ENCODE measurements around the gene VPS8. TPM values are rescaled to one million over a fixed set of nuclear protein-coding genes. Genes with fewer than 3 reads are reported as not detected.

Gene VPS8
- total RNA-seq, 2 donors from 2014 or later: 49.7 to 70.0 TPM

GRCh38 chr3:184802150-184802549 is 9.8 kb upstream of the VPS8 start:
- no peak overlapping the region for H3K4me3 Mint-ChIP-seq
- no peak for TF ChIP-seq CTCF (conservative IDR thresholded peaks at IDR 0.05)
- peaks cover 6% of the 10 kb centered on the region for H3K9me3 Mint-ChIP-seq
- Histone ChIP-seq H3K36me3 (ENCODE audit: control insufficient read depth, insufficient read depth, low read length) (no peaks in the 10 kb centered on the region), H3K27me3 (ENCODE audit: control insufficient read depth, insufficient read depth, low read length, poor library complexity, severe bottlenecking) (peaks cover 4% of the 10 kb centered on the region), H3K27ac (ENCODE audit: low read depth, low read length) (no peak overlapping the region), H3K9ac (ENCODE audit: extremely low read depth, low read length, poor library complexity, severe bottlenecking) (no peak overlapping the region), H3K4me1 (ENCODE audit: control insufficient read depth, insufficient read depth, low read length) (peaks cover 11% of the 10 kb centered on the region), H3K4me3 (ENCODE audit: low read length) (no peak overlapping the region), H3K9me3 (ENCODE audit: control insufficient read depth, low read length) (peaks cover 5% of the 10 kb centered on the region)
- DNase-seq: no peak
- 99% methylated on average over 4 of the region's 4 CpGs; no CpG with 5 or more reads in 1 of the 2 experiments for WGBS, 2 experiments (ENCODE audit: insufficient coverage in 1 of 2, insufficient read length in 1 of 2)
- no peaks in the 10 kb centered on the region for H3K36me3 Mint-ChIP-seq (ENCODE audit: low read depth)
- H3K27me3 Mint-ChIP-seq (ENCODE audit: insufficient read depth): peaks cover 8% of the 10 kb centered on the region
- peaks cover 15% of the 10 kb centered on the region for H3K4me1 Mint-ChIP-seq
- no peak overlapping the region for H3K27ac Mint-ChIP-seq

GRCh38 chr3:184804801-184805200 is 7.2 kb upstream of the VPS8 start:
- no peak overlapping the region for H3K27ac ChIP-seq (ENCODE audit: low read depth, low read length)
- Mint-ChIP-seq H3K4me1 (peaks cover 22% of the 10 kb centered on the region), H3K27me3 (ENCODE audit: insufficient read depth) (peaks cover 8% of the 10 kb centered on the region), H3K9me3 (no peaks in the 10 kb centered on the region), H3K36me3 (ENCODE audit: low read depth) (no peaks in the 10 kb centered on the region), H3K27ac (no peak overlapping the region), H3K4me3 (no peak overlapping the region)
- H3K9me3 ChIP-seq (ENCODE audit: control insufficient read depth, low read length): no peaks in the 10 kb centered on the region
- TF ChIP-seq CTCF (conservative IDR thresholded peaks at IDR 0.05): no peak
- peaks cover 16% of the 10 kb centered on the region for H3K4me1 ChIP-seq (ENCODE audit: control insufficient read depth, insufficient read depth, low read length)
- peaks cover 4% of the 10 kb centered on the region for H3K27me3 ChIP-seq (ENCODE audit: control insufficient read depth, insufficient read depth, low read length, poor library complexity, severe bottlenecking)
- no peak overlapping the region for H3K4me3 ChIP-seq (ENCODE audit: low read length)
- no peaks in the 10 kb centered on the region for H3K36me3 ChIP-seq (ENCODE audit: control insufficient read depth, insufficient read depth, low read length)
- no peak overlapping the region for H3K9ac ChIP-seq (ENCODE audit: extremely low read depth, low read length, poor library complexity, severe bottlenecking)
- DNase-seq: no peak
- WGBS, 2 experiments (ENCODE audit: insufficient coverage in 1 of 2, insufficient read length in 1 of 2): 91% methylated on average over 1 of the region's 1 CpG; no CpG with 5 or more reads in 1 of the 2 experiments

- H3K4me1 ChIP-seq (ENCODE audit: control insufficient read depth, insufficient read depth, low read length): peaks cover 11% of the 10 kb centered on the region
- no peak overlapping the region for H3K27ac ChIP-seq (ENCODE audit: low read depth, low read length)
- H3K9me3 ChIP-seq (ENCODE audit: control insufficient read depth, low read length): no peaks in the 10 kb centered on the region
- no peak overlapping the region for H3K27ac Mint-ChIP-seq
- H3K9me3 Mint-ChIP-seq: no peaks in the 10 kb centered on the region
- no peak overlapping the region for H3K4me3 ChIP-seq (ENCODE audit: low read length)
- no peaks in the 10 kb centered on the region for H3K36me3 ChIP-seq (ENCODE audit: control insufficient read depth, insufficient read depth, low read length)
- H3K27me3 ChIP-seq (ENCODE audit: control insufficient read depth, insufficient read depth, low read length, poor library complexity, severe bottlenecking): peaks cover 4% of the 10 kb centered on the region
- WGBS, 2 experiments (ENCODE audit: insufficient coverage in 1 of 2, insufficient read length in 1 of 2): 83 to 88% methylated on average over 3 of the region's 3 CpGs
- no peak for TF ChIP-seq CTCF (conservative IDR thresholded peaks at IDR 0.05)
- DNase-seq: no peak
- peaks cover 8% of the 10 kb centered on the region for H3K27me3 Mint-ChIP-seq (ENCODE audit: insufficient read depth)
- no peak overlapping the region for H3K9ac ChIP-seq (ENCODE audit: extremely low read depth, low read length, poor library complexity, severe bottlenecking)
- H3K4me3 Mint-ChIP-seq: no peak overlapping the region
- no peaks in the 10 kb centered on the region for H3K36me3 Mint-ChIP-seq (ENCODE audit: low read depth)
- H3K4me1 Mint-ChIP-seq: peaks cover 21% of the 10 kb centered on the region
These were observed 6.5 kb upstream of the VPS8 start for GRCh38 chr3:184805351-184806038.
